ENCODE data around the gene NAV3. TPM values are rescaled to one million over a fixed set of nuclear protein-coding genes. Genes with fewer than 3 reads are reported as not detected.
A peak's percentile ranks its signal among the peaks of the same experiment; 100 is the strongest.

Gene NAV3
- total RNA-seq, 2 donors from 2014 or later, result 9.0 to 12.6 TPM

DNA sequence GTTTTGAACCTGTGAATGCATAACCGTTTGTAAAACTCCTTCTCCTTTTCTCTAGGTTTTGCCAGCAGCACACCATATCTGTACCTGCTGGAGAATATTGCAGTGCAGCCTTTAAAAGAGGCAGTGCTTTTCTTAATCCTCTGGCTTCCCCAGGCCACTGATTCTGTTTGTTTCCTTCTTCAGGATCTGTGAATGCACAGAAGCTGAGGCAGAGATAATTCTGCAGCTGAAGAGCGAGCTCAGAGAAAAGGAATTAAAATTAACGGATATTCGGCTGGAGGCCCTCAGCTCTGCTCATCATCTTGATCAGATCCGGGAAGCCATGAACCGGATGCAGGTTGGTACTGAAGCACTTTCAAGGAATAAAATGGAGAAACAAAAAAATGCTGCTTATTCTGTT, 348.7 kb downstream of the NAV3 start:
- no peaks in the 10 kb centered on the region for H3K9me3 ChIP-seq
- H3K4me1 ChIP-seq (replicated peaks), result no peaks in the 10 kb centered on the region
- H3K27me3 ChIP-seq (replicated peaks; ENCODE audit: insufficient read depth), result no peaks in the 10 kb centered on the region
- intact Hi-C loops (cut with DNase I), result no loop called here
- TF ChIP-seq POLR2AphosphoS5 (IDR thresholded peaks at IDR 0.05) (no peak), POLR2A (IDR thresholded peaks at IDR 0.05) (no peak)
- TF ChIP-seq, protein P1, sequence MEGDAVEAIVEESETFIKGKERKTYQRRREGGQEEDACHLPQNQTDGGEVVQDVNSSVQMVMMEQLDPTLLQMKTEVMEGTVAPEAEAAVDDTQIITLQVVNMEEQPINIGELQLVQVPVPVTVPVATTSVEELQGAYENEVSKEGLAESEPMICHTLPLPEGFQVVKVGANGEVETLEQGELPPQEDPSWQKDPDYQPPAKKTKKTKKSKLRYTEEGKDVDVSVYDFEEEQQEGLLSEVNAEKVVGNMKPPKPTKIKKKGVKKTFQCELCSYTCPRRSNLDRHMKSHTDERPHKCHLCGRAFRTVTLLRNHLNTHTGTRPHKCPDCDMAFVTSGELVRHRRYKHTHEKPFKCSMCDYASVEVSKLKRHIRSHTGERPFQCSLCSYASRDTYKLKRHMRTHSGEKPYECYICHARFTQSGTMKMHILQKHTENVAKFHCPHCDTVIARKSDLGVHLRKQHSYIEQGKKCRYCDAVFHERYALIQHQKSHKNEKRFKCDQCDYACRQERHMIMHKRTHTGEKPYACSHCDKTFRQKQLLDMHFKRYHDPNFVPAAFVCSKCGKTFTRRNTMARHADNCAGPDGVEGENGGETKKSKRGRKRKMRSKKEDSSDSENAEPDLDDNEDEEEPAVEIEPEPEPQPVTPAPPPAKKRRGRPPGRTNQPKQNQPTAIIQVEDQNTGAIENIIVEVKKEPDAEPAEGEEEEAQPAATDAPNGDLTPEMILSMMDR (IDR thresholded peaks at IDR 0.05), result no peak
- H3K36me3 ChIP-seq, result no peaks in the 10 kb centered on the region
- DNase-seq (ENCODE audit: low spot score), result no peak
- no peak overlapping the region for H3K27ac ChIP-seq
- no peak overlapping the region for H3K4me3 ChIP-seq
- 79% methylated on average over 6 of the region's 6 CpGs for WGBS

DNA sequence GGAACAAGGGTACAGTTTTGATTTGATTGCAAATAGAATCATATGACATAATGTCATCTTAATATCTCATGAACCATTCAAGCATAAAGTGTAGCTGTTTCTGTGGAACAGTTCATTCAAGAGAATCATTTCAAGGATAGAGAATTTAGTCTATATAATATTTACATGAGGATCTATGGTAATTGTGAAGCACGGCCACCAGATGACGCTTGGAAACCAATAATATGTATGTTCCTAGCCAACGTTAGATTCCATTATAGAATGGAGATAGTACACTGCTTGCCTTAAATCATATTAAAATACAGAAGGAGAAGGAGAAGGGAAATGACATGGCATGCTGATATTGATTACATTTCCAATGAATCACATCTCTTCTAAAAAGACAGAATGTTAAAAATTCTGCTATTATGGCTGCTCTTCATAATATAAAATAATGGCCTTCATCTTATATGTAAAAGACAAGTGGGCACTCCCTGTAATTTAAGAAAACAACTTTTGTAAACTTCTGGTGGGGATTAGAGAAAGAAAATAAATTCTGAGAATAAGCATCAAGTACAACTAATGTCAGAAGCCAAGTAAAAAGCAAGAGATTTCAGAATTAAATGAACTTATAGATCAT, 351.0 kb downstream of the NAV3 start:
- WGBS, result 55% methylated on average over 3 of the region's 3 CpGs
- Histone ChIP-seq H3K9me3 (no peaks in the 10 kb centered on the region), H3K27me3 (replicated peaks; ENCODE audit: insufficient read depth) (no peaks in the 10 kb centered on the region), H3K4me1 (replicated peaks) (no peaks in the 10 kb centered on the region), H3K27ac (no peak overlapping the region), H3K36me3 (no peaks in the 10 kb centered on the region), H3K4me3 (no peak overlapping the region)
- TF ChIP-seq, protein P1 (IDR thresholded peaks at IDR 0.05), result peak in 2 of 4 experiments; percentile 25 to 47
- TF ChIP-seq POLR2AphosphoS5 (IDR thresholded peaks at IDR 0.05), result no peak
- intact Hi-C loops (cut with DNase I), result no loop called here
- DNase-seq (ENCODE audit: low spot score), result no peak

DNA sequence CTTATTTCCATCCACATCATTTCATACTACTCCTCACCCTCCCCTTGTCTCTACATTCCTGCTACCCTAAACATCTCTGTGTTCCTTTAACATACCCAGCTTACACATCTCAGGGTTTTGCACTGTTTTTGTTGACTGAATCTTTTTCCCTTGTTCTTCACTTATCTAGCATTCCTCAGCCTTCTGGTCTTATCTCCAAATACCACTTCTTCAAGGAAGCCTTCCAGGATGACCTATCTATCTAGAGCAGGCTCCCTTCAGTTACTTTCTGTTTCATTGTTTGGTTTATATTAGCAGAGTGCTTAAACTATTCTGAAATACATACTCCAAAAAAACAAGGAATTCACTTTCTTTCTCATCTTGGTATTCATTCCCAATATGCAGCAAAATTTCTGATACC, 353.1 kb downstream of the NAV3 start:
- Histone ChIP-seq H3K27ac (no peak overlapping the region), H3K4me1 (replicated peaks) (no peaks in the 10 kb centered on the region), H3K4me3 (no peak overlapping the region), H3K36me3 (no peaks in the 10 kb centered on the region), H3K9me3 (no peaks in the 10 kb centered on the region), H3K27me3 (replicated peaks; ENCODE audit: insufficient read depth) (no peaks in the 10 kb centered on the region)
- TF ChIP-seq POLR2AphosphoS5 (IDR thresholded peaks at IDR 0.05) (no peak), POLR2A (IDR thresholded peaks at IDR 0.05) (no peak)
- TF ChIP-seq, protein P1 (IDR thresholded peaks at IDR 0.05), result no peak
- intact Hi-C loops (cut with DNase I), result no loop called here
- DNase-seq (ENCODE audit: low spot score), result no peak

DNA sequence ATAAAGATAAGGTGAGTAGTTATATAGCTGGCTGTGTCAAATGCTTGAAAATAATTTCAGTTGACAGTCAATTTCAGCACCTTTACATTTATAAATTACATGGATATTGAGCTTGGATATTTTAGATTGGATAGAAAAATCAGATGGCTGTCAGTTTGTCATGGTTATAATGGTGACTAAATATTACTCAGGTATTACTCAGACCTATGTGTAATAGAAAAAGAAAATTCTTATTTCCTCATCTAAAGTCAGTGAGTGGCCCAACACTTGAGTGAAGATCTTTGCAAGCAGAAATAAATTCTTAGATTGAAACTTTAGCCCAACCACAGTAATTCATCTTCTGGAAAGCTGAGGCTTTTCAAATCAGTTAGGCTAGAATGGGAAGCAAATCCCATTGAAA, 354.4 kb downstream of the NAV3 start:
- intact Hi-C loops (cut with DNase I), result no loop called here
- no peaks in the 10 kb centered on the region for H3K27me3 ChIP-seq (replicated peaks; ENCODE audit: insufficient read depth)
- DNase-seq (ENCODE audit: low spot score), result no peak
- no peak overlapping the region for H3K27ac ChIP-seq
- H3K36me3 ChIP-seq, result no peaks in the 10 kb centered on the region
- no peaks in the 10 kb centered on the region for H3K4me1 ChIP-seq (replicated peaks)
- no peaks in the 10 kb centered on the region for H3K9me3 ChIP-seq
- TF ChIP-seq POLR2AphosphoS5 (IDR thresholded peaks at IDR 0.05) (no peak), POLR2A (IDR thresholded peaks at IDR 0.05) (no peak)
- TF ChIP-seq, protein P1 (IDR thresholded peaks at IDR 0.05), result no peak
- H3K4me3 ChIP-seq, result no peak overlapping the region

DNA sequence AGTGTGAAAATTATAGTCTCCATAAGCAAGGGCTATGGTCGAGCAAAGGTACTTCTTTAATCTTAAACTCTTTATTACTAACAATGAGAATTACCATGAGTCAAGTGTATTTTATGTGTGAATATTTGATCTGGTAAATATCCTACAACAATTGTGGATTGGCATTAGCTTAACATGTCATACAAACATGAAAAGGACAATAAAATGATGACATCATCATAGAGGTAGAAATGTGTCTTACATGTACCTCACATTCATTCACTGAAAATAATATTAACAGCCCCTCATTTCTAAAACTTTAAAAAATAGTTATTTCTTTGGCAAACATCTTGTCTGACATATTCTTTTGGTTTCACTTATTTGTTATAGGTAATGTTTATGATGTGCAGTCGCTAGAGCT, 355.0 kb downstream of the NAV3 start:
- Histone ChIP-seq H3K4me1 (replicated peaks) (no peaks in the 10 kb centered on the region), H3K4me3 (no peak overlapping the region), H3K9me3 (no peaks in the 10 kb centered on the region), H3K27ac (no peak overlapping the region), H3K27me3 (replicated peaks; ENCODE audit: insufficient read depth) (no peaks in the 10 kb centered on the region), H3K36me3 (no peaks in the 10 kb centered on the region)
- WGBS, result 91% methylated on average over 2 of the region's 2 CpGs
- no peak for TF ChIP-seq POLR2A (IDR thresholded peaks at IDR 0.05)
- no peak for TF ChIP-seq POLR2AphosphoS5 (IDR thresholded peaks at IDR 0.05)
- TF ChIP-seq, protein P1 (IDR thresholded peaks at IDR 0.05), result no peak
- intact Hi-C loops (cut with DNase I), result no loop called here
- DNase-seq (ENCODE audit: low spot score), result no peak

All from prostate gland (tissue), 2 donors.